Right cardiac atrium (tissue), 5 donors: ENCODE data around the gene PTPN13. TPM values are rescaled to one million over a fixed set of nuclear protein-coding genes. Genes with fewer than 3 reads are reported as not detected.
"Not testable (repeated sequence)": the region's sequence is repeated elsewhere in the genome, so short reads cannot be mapped to it uniquely, and the experiment has no call there.

Experiments
- ATAC-seq, 2 donors: fragments of 200-7000 bp; cut with Tn5 transposase; one replicate each; pipeline versions ENCODE4 v1.8.0 to v1.9.1; 2020; ENCODE audit warnings: moderate library complexity in 2 of 2, mild to moderate bottlenecking in 1 of 2
- DNase-seq, 3 donors: peaks; one replicate each; pipeline ENCODE4 v3.0.0-alpha.2; 2020
- H3K27ac ChIP-seq: one replicate; pipeline ENCODE4 v1.5.1; 2013; ENCODE audit warnings: mild to moderate bottlenecking, low read length, control low read depth, moderate library complexity
- H3K27me3 ChIP-seq: one replicate; pipeline ENCODE4 v1.6.1; 2013; ENCODE audit not compliant: control insufficient read depth, insufficient read depth
- H3K4me1 ChIP-seq: one replicate; pipeline ENCODE4 v1.6.1; 2013; ENCODE audit warnings: low read length; ENCODE audit not compliant: control insufficient read depth, insufficient read depth
- H3K4me3 ChIP-seq: one replicate; pipeline ENCODE4 v1.5.1; 2013; ENCODE audit warnings: low read length, control low read depth
- H3K9me3 ChIP-seq: one replicate; pipeline ENCODE4 v1.6.1; 2013; ENCODE audit warnings: low read length; ENCODE audit not compliant: control insufficient read depth
- WGBS: extraction: QIAGEN DNeasy Blood & Tissue Kit; methylation state at CpG from one replicate; pipeline ENCODE4 v1.1.7; 2013; 5-methylcytosine and 5-hydroxymethylcytosine counted together
- intact Hi-C, 4 donors: fragments of 100-400 bp; cut with DNase I; formaldehyde crosslinking; loops; one replicate each; pipeline versions ENCODE4 v1.11.0 to v1.14.0; 2022 to 2023
- polyA plus RNA-seq: library from polyadenylated mRNA; stranded (reverse); fragments of 200-250 nt; gene quantifications from one replicate; pipeline ENCODE4 v1.2.3, GENCODE V29; 2013
- total RNA-seq, 4 donors: library from RNA; stranded (reverse); fragmentation: NEBNext Ultra II Directional; extraction: Animal tissue kit (Norgen Biotek cat#: 25700); gene quantifications; one replicate each; pipeline ENCODE4 v1.2.1, GENCODE V29; 2021
- donor health status: healthy with polysubstance abuse.
- donor health status: DM: no; HTN: yes; CAD: no.
- donor health status: DM: no; HTN: no; CAD: no.
- donor health status: DM: no; HTN: yes; CAD: no; lungs with severe emphysema.
- donor health status: DM: yes; HTN: yes; CAD: no.

Gene PTPN13
- total and polyA plus RNA-seq, 5 donors: 2.8 to 10.7 (median 8.9) TPM

- Histone ChIP-seq H3K27me3 (no peaks in the 10 kb centered on the region), H3K9me3 (peaks cover 1% of the 10 kb centered on the region), H3K4me3 (no peak overlapping the region), H3K27ac (no peak overlapping the region), H3K4me1 (no peaks in the 10 kb centered on the region)
- intact Hi-C loops: no loop called here
- WGBS: 92% methylated on average over 1 of the region's 1 CpG
- ATAC-seq (no peak), DNase-seq (no peak)
These were observed 58.3 kb downstream of the PTPN13 start for GRCh38 chr4:86652332-86652932.

- Histone ChIP-seq H3K4me3 (no peak overlapping the region), H3K4me1 (no peaks in the 10 kb centered on the region), H3K27ac (no peak overlapping the region), H3K9me3 (peaks cover 1% of the 10 kb centered on the region), H3K27me3 (no peaks in the 10 kb centered on the region)
- DNase-seq: no peak
- intact Hi-C loops: no loop called here
- no peak for ATAC-seq
- 79% methylated on average over 4 of the region's 4 CpGs for WGBS
These were observed 59.2 kb downstream of the PTPN13 start for GRCh38 chr4:86653237-86653865.

GRCh38 chr4:86656781-86657180 lies 62.7 kb downstream of the PTPN13 start:
- WGBS: 87% methylated on average over 10 of the region's 10 CpGs

GRCh38 chr4:86657382-86657781 lies 63.3 kb downstream of the PTPN13 start:
- Histone ChIP-seq H3K27ac (no peak overlapping the region), H3K27me3 (no peaks in the 10 kb centered on the region), H3K9me3 (no peaks in the 10 kb centered on the region), H3K4me3 (no peak overlapping the region), H3K4me1 (no peaks in the 10 kb centered on the region)
- intact Hi-C loops: no loop called here
- WGBS: 89% methylated on average over 1 of the region's 1 CpG
- no peak for ATAC-seq
- no peak for DNase-seq

More at GRCh38 chr4:86656781-86657180, 62.7 kb downstream of the PTPN13 start:
- intact Hi-C loops, DNase-seq, H3K4me1 ChIP-seq, H3K27ac ChIP-seq, H3K27me3 ChIP-seq, ATAC-seq, H3K4me3 ChIP-seq, H3K9me3 ChIP-seq: not testable (repeated sequence)

- intact Hi-C loops: no loop called here
- Histone ChIP-seq H3K27me3 (no peaks in the 10 kb centered on the region), H3K9me3 (no peaks in the 10 kb centered on the region), H3K4me3 (no peak overlapping the region), H3K4me1 (no peaks in the 10 kb centered on the region), H3K27ac (no peak overlapping the region)
- ATAC-seq (no peak), DNase-seq (no peak)
- 85% methylated on average over 3 of the region's 3 CpGs for WGBS
These were observed 63.8 kb downstream of the PTPN13 start for GRCh38 chr4:86657910-86658309.

GRCh38 chr4:86660401-86660800 lies 66.3 kb downstream of the PTPN13 start:
- Histone ChIP-seq H3K27ac (no peak overlapping the region), H3K27me3 (no peaks in the 10 kb centered on the region), H3K4me1 (peaks cover 3% of the 10 kb centered on the region), H3K9me3 (no peaks in the 10 kb centered on the region), H3K4me3 (no peak overlapping the region)
- intact Hi-C loops: no loop called here
- 83% methylated on average over 2 of the region's 2 CpGs for WGBS
- no peak for ATAC-seq
- no peak for DNase-seq

GRCh38 chr4:86661006-86661405 lies 66.9 kb downstream of the PTPN13 start:
- no peak overlapping the region for H3K4me3 ChIP-seq
- ATAC-seq: no peak
- H3K27me3 ChIP-seq: no peaks in the 10 kb centered on the region
- H3K9me3 ChIP-seq: no peaks in the 10 kb centered on the region
- H3K27ac ChIP-seq: no peak overlapping the region
- DNase-seq: no peak
- intact Hi-C loops: no loop called here
- peaks cover 3% of the 10 kb centered on the region for H3K4me1 ChIP-seq

- no peaks in the 10 kb centered on the region for H3K9me3 ChIP-seq
- WGBS: 89% methylated on average over 1 of the region's 1 CpG
- no peak overlapping the region for H3K4me3 ChIP-seq
- intact Hi-C loops: no loop called here
- H3K4me1 ChIP-seq: peaks cover 3% of the 10 kb centered on the region
- no peak for DNase-seq
- no peak for ATAC-seq
- no peak overlapping the region for H3K27ac ChIP-seq
- H3K27me3 ChIP-seq: no peaks in the 10 kb centered on the region
These were observed 67.3 kb downstream of the PTPN13 start for GRCh38 chr4:86661418-86661817.

GRCh38 chr4:86664959-86665358 lies 70.8 kb downstream of the PTPN13 start:
- DNase-seq: no peak
- no peaks in the 10 kb centered on the region for H3K9me3 ChIP-seq
- H3K27ac ChIP-seq: no peak overlapping the region
- 85% methylated on average over 1 of the region's 1 CpG for WGBS
- H3K4me1 ChIP-seq: peaks cover 3% of the 10 kb centered on the region
- intact Hi-C loops: no loop called here
- H3K27me3 ChIP-seq: no peaks in the 10 kb centered on the region
- no peak overlapping the region for H3K4me3 ChIP-seq
- ATAC-seq: no peak

GRCh38 chr4:86670298-86670697 lies 76.2 kb downstream of the PTPN13 start:
- Histone ChIP-seq H3K4me1 (no peaks in the 10 kb centered on the region), H3K4me3 (no peak overlapping the region), H3K9me3 (no peaks in the 10 kb centered on the region), H3K27ac (no peak overlapping the region), H3K27me3 (no peaks in the 10 kb centered on the region)
- ATAC-seq (no peak), DNase-seq (no peak)
- intact Hi-C loops: no loop called here
- 82% methylated on average over 1 of the region's 1 CpG for WGBS

- no peaks in the 10 kb centered on the region for H3K9me3 ChIP-seq
- no peak for DNase-seq
- 93% methylated on average over 2 of the region's 2 CpGs for WGBS
- intact Hi-C loops: no loop called here
- H3K4me3 ChIP-seq: no peak overlapping the region
- ATAC-seq: no peak
- H3K27me3 ChIP-seq: no peaks in the 10 kb centered on the region
- H3K27ac ChIP-seq: no peak overlapping the region
- H3K4me1 ChIP-seq: no peaks in the 10 kb centered on the region
These were observed 76.6 kb downstream of the PTPN13 start for GRCh38 chr4:86670756-86671155.

GRCh38 chr4:86675548-86675947 lies 81.4 kb downstream of the PTPN13 start:
- Histone ChIP-seq H3K4me1 (no peaks in the 10 kb centered on the region), H3K4me3 (no peak overlapping the region), H3K27ac (no peak overlapping the region), H3K27me3 (no peaks in the 10 kb centered on the region), H3K9me3 (no peaks in the 10 kb centered on the region)
- intact Hi-C loops: no loop called here
- DNase-seq: no peak
- WGBS: 74% methylated on average over 1 of the region's 1 CpG
- no peak for ATAC-seq
